T follicular helper cell (primary cell): ENCODE measurements around the gene BRF1.

Experiments
- DNase-seq: peaks from one replicate; pipeline ENCODE4 v3.0.0-alpha.2; 2020; ENCODE audit warnings: low read depth

BRF1 gene

GRCh38 chr14:105229099-105229655 lies 71.6 kb downstream of the BRF1 start:
- no peak for DNase-seq

GRCh38 chr14:105228562-105228961 lies 72.2 kb downstream of the BRF1 start:
- no peak for DNase-seq

- no peak for DNase-seq
Measured at GRCh38 chr14:105227346-105227745, 73.5 kb downstream of the BRF1 start.

GRCh38 chr14:105226198-105226597 lies 74.6 kb downstream of the BRF1 start:
- DNase-seq: no peak

- no peak for DNase-seq
Measured at GRCh38 chr14:105224845-105225570, 75.8 kb downstream of the BRF1 start.

GRCh38 chr14:105223770-105224544 lies 76.8 kb downstream of the BRF1 start:
- no peak for DNase-seq

GRCh38 chr14:105223260-105223659 lies 77.5 kb downstream of the BRF1 start:
- DNase-seq: no peak

GRCh38 chr14:105221598-105222178 lies 79.1 kb downstream of the BRF1 start:
- DNase-seq: no peak

- no peak for DNase-seq
Measured at GRCh38 chr14:105220699-105221597, 79.9 kb downstream of the BRF1 start.

- DNase-seq: no peak
Measured at GRCh38 chr14:105219753-105220152, 81.0 kb downstream of the BRF1 start.

- no peak for DNase-seq
Measured at GRCh38 chr14:105219043-105219612, 81.7 kb downstream of the BRF1 start.

GRCh38 chr14:105218611-105219010 lies 82.2 kb downstream of the BRF1 start:
- DNase-seq: no peak

GRCh38 chr14:105217774-105218173 lies 83.0 kb downstream of the BRF1 start:
- no peak for DNase-seq

GRCh38 chr14:105216490-105217247 lies 84.1 kb downstream of the BRF1 start:
- no peak for DNase-seq

GRCh38 chr14:105215602-105216001 lies 85.2 kb downstream of the BRF1 start:
- no peak for DNase-seq

GRCh38 chr14:105214324-105214915 lies 86.4 kb downstream of the BRF1 start:
- no peak for DNase-seq

GRCh38 chr14:105213361-105213760 lies 87.4 kb downstream of the BRF1 start:
- no peak for DNase-seq

- DNase-seq: no peak
Measured at GRCh38 chr14:105212541-105213300, 88.1 kb downstream of the BRF1 start.

- no peak for DNase-seq
Measured at GRCh38 chr14:105211758-105212089, 89.1 kb downstream of the BRF1 start.
